GM23338 (cell line): ENCODE results near the gene CDH4. TPM values are rescaled to one million over a fixed set of nuclear protein-coding genes. Genes with fewer than 3 reads are reported as not detected.

Source experiments
- ATAC-seq: fragments of 200-7000 bp; cut with Tn5 transposase; 3 replicates; pipeline ENCODE4 v1.9.1; 2020
- DNase-seq: peaks from one replicate; pipeline ENCODE4 v3.0.0-alpha.2; 2015; ENCODE audit warnings: low spot score
- H2AFZ ChIP-seq: fragments of 200-600 bp; sonication (generic); 2 replicates; pipeline ENCODE4 v1.8.0; 2016; ENCODE audit warnings: antibody characterized with exemption, mild to moderate bottlenecking, moderate library complexity
- H3F3A ChIP-seq: fragments of 200-600 bp; sonication (generic); replicated peaks from 2 replicates; pipeline ENCODE4 v1.8.0; 2017; ENCODE audit warnings: antibody characterized with exemption, mixed run types, low read depth
- H3K27ac ChIP-seq: fragments of 200-600 bp; sonication (generic); 2 replicates; pipeline ENCODE4 v1.6.1; 2016; ENCODE audit warnings: low read depth
- H3K27me3 ChIP-seq: fragments of 200-600 bp; sonication (generic); 2 replicates; pipeline ENCODE4 v1.8.0; 2016; ENCODE audit warnings: mild to moderate bottlenecking, mixed run types, moderate library complexity; ENCODE audit not compliant: insufficient read depth
- H3K36me3 ChIP-seq: fragments of 200-600 bp; sonication (generic); 2 replicates; pipeline ENCODE4 v1.8.0; 2016; ENCODE audit warnings: mild to moderate bottlenecking; ENCODE audit not compliant: insufficient read depth
- H3K4me1 ChIP-seq: fragments of 200-600 bp; sonication (generic); 2 replicates; pipeline ENCODE4 v1.8.0; 2016; ENCODE audit warnings: mild to moderate bottlenecking, moderate library complexity; ENCODE audit not compliant: insufficient read depth
- H3K4me2 ChIP-seq: fragments of 200-600 bp; sonication (generic); 2 replicates; pipeline ENCODE4 v1.7.1; 2017; ENCODE audit warnings: mixed run types
- H3K4me3 ChIP-seq: fragments of 200-600 bp; sonication (generic); 2 replicates; pipeline ENCODE4 v1.6.1; 2016; ENCODE audit warnings: mixed run types
- H3K79me2 ChIP-seq: fragments of 200-600 bp; sonication (generic); replicated peaks from 2 replicates; pipeline ENCODE4 v1.8.0; 2017; ENCODE audit warnings: mild to moderate bottlenecking; ENCODE audit not compliant: insufficient read depth
- H3K9me2 ChIP-seq: fragments of 200-600 bp; sonication (generic); 2 replicates; pipeline ENCODE4 v1.8.0; 2017; ENCODE audit not compliant: insufficient read depth
- H4K20me1 ChIP-seq: fragments of 200-600 bp; sonication (generic); replicated peaks from 2 replicates; pipeline ENCODE4 v1.8.0; 2017; ENCODE audit warnings: mild to moderate bottlenecking; ENCODE audit not compliant: insufficient read depth
- H3K27ac Mint-ChIP-seq: 2 replicates; pipeline ENCODE4 v1.8.0; 2020; ENCODE audit warnings: inconsistent platforms, mild to moderate bottlenecking, moderate library complexity, mixed read lengths
- H3K27me3 Mint-ChIP-seq: 3 replicates; pipeline ENCODE4 v1.8.0; 2022; ENCODE audit warnings: low read depth, mild to moderate bottlenecking, moderate library complexity, mixed read lengths, inconsistent platforms; ENCODE audit not compliant: insufficient read depth, poor library complexity
- H3K36me3 Mint-ChIP-seq: 3 replicates; pipeline ENCODE4 v1.8.0; 2021; ENCODE audit warnings: low read depth, mild to moderate bottlenecking, inconsistent platforms, moderate library complexity, mixed read lengths
- H3K4me1 Mint-ChIP-seq: 3 replicates; pipeline ENCODE4 v1.8.0; 2020; ENCODE audit warnings: mild to moderate bottlenecking, inconsistent platforms, mixed read lengths
- H3K4me3 Mint-ChIP-seq: 3 replicates; pipeline ENCODE4 v1.8.0; 2021; ENCODE audit warnings: moderate library complexity, mild to moderate bottlenecking, inconsistent platforms, mixed read lengths
- H3K9me3 Mint-ChIP-seq: 3 replicates; pipeline ENCODE4 v1.8.0; 2020; ENCODE audit warnings: moderate library complexity, mild to moderate bottlenecking, inconsistent platforms, mixed read lengths
- EZH2 ChIP-seq: fragments of 200-600 bp; sonication (generic); IDR thresholded peaks from one replicate; pipeline ENCODE4 v1.8.0; 2017; ENCODE audit warnings: antibody characterized with exemption, mild to moderate bottlenecking, low read depth; ENCODE audit not compliant: unreplicated experiment
- EZH2phosphoT487 ChIP-seq: fragments of 200-600 bp; sonication (generic); IDR thresholded peaks from one replicate; pipeline ENCODE4 v1.8.1; 2018; ENCODE audit warnings: antibody characterized with exemption; ENCODE audit not compliant: unreplicated experiment
- JUNB ChIP-seq: IDR thresholded peaks from one replicate; pipeline ENCODE4 v1.6.1; 2016; ENCODE audit warnings: antibody characterized with exemption; ENCODE audit not compliant: unreplicated experiment
- NANOG ChIP-seq: IDR thresholded peaks from 2 replicates; pipeline ENCODE4 v1.6.1; 2016; ENCODE audit warnings: antibody characterized with exemption, borderline replicate concordance
- STAT1 ChIP-seq: IDR thresholded peaks from one replicate; pipeline ENCODE4 v1.6.1; 2016; ENCODE audit warnings: antibody characterized with exemption; ENCODE audit not compliant: unreplicated experiment
- ZNF114 ChIP-seq: fragments of 250-450 bp; sonication (Bioruptor Pico); IDR thresholded peaks from 2 replicates; pipeline ENCODE4 v1.5.0; 2020; ENCODE audit warnings: mild to moderate bottlenecking, moderate library complexity
- ZNF331 ChIP-seq: fragments of 250-450 bp; sonication (Bioruptor Pico); IDR thresholded peaks from 2 replicates; pipeline ENCODE4 v1.5.0; 2020; ENCODE audit warnings: low read depth, mild to moderate bottlenecking, moderate library complexity
- polyA plus RNA-seq: library from polyadenylated mRNA; unstranded; fragments of >200 nt; fragmentation: Nextera tagmentation; extraction: Ambion mirVana; gene quantifications from 2 replicates; pipeline ENCODE4 v1.2.1, GENCODE V29; 2016
- total RNA-seq: library from RNA; depleted of rRNA; stranded (reverse); fragments of >200 nt; shearing (Covaris generic); gene quantifications from 2 replicates; pipeline ENCODE4 v1.2.3, GENCODE V29; 2014
- TF ChIP-seq, protein P1 (sequence below): fragments of 250-450 bp; sonication (Bioruptor Pico); IDR thresholded peaks from 2 replicates; pipeline ENCODE4 v1.5.0; 2020; ENCODE audit warnings: mild to moderate bottlenecking, moderate library complexity
- TF ChIP-seq, protein P2 (sequence below): IDR thresholded peaks from one replicate; pipeline ENCODE4 v1.6.1; 2018; ENCODE audit warnings: antibody characterized with exemption; ENCODE audit not compliant: unreplicated experiment
- TF ChIP-seq, protein P3 (sequence below), 2 experiments: fragments of 200-600 bp in 1 of 2; sonication (generic) in 1 of 2; conservative IDR thresholded peaks; 2 replicates each; pipeline versions ENCODE4 v1.5.1 to v1.6.1; 2016 to 2017; ENCODE audit warnings: antibody characterized with exemption in 2 of 2, low read depth in 2 of 2, mild to moderate bottlenecking in 2 of 2, moderate library complexity in 1 of 2

The CDH4 gene
- total and polyA plus RNA-seq, 2 experiments from 2014 or later = 1.2 to 4.2 TPM

DNA sequence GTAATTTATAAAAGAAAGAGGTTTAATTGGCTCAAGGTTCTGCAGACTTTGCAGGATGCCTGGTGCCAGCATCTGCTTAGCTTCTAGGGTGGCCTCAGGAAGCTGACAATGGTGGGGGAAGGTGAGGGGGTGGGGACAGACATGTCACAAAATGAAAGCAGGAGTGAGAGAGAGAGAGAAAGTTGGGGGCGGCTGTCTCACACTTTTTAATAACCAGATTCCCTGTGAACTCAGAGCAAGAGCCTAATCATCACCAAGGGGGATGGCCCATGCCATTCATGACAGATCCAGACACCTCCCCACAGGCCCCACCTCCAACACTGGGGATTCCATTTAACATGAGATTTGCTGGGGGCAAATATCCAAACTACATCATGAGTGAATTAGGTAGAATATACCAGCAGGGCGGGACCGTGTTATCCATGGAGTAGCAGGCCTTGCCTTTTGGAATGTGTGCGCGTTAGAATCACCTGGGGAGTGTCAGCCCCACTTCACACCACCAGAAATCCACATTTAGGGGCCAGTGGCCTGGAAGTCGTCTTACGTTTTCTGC, 258.8 kb downstream of the CDH4 start:
- H3K4me1 Mint-ChIP-seq = peaks cover 55% of the 10 kb centered on the region
- no peaks in the 10 kb centered on the region for H3F3A ChIP-seq
- no peaks in the 10 kb centered on the region for H3K36me3 ChIP-seq

DNA sequence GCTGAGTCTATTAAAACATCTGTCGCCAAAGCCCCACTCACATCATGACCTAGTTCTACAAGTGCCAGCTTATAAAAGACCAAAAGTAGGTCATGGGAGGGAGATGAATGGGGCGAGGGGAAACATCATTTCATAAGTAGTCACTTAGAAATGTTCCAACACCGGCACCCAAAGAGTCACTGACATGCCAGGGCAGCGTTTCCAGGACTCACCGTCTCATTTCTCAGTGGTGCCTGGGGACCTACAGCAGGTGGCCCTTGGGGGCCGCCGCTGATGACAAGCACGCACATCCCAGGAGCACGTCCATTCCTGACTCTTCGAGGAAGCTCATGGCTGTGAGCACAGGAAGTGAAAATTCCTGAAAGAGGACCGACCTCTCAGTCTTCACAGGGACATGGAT, 260.4 kb downstream of the CDH4 start:
- Mint-ChIP-seq H3K4me1 (peaks cover 50% of the 10 kb centered on the region), H3K4me3 (no peak overlapping the region), H3K27ac (no peak overlapping the region), H3K36me3 (no peaks in the 10 kb centered on the region), H3K27me3 (peaks cover 14% of the 10 kb centered on the region), H3K9me3 (no peaks in the 10 kb centered on the region)
- H4K20me1 ChIP-seq = no peaks in the 10 kb centered on the region
- H3K36me3 ChIP-seq = no peaks in the 10 kb centered on the region
- no peak overlapping the region for H2AFZ ChIP-seq
- H3K79me2 ChIP-seq = no peaks in the 10 kb centered on the region
- ATAC-seq (no peak), DNase-seq (no peak)
- no peak overlapping the region for H3K4me2 ChIP-seq
- H3K27ac ChIP-seq = no peak overlapping the region
- H3F3A ChIP-seq = no peaks in the 10 kb centered on the region
- no peaks in the 10 kb centered on the region for H3K9me2 ChIP-seq
- peaks cover 15% of the 10 kb centered on the region for H3K4me1 ChIP-seq
- no peak overlapping the region for H3K4me3 ChIP-seq
- H3K27me3 ChIP-seq = no peaks in the 10 kb centered on the region
- TF ChIP-seq NANOG (no peak), ZNF331 (CRISPR knock-in tag) (no peak), EZH2 (no peak), JUNB (no peak), ZNF114 (CRISPR knock-in tag) (no peak), STAT1 (no peak), EZH2phosphoT487 (no peak)
- TF ChIP-seq, protein P1, sequence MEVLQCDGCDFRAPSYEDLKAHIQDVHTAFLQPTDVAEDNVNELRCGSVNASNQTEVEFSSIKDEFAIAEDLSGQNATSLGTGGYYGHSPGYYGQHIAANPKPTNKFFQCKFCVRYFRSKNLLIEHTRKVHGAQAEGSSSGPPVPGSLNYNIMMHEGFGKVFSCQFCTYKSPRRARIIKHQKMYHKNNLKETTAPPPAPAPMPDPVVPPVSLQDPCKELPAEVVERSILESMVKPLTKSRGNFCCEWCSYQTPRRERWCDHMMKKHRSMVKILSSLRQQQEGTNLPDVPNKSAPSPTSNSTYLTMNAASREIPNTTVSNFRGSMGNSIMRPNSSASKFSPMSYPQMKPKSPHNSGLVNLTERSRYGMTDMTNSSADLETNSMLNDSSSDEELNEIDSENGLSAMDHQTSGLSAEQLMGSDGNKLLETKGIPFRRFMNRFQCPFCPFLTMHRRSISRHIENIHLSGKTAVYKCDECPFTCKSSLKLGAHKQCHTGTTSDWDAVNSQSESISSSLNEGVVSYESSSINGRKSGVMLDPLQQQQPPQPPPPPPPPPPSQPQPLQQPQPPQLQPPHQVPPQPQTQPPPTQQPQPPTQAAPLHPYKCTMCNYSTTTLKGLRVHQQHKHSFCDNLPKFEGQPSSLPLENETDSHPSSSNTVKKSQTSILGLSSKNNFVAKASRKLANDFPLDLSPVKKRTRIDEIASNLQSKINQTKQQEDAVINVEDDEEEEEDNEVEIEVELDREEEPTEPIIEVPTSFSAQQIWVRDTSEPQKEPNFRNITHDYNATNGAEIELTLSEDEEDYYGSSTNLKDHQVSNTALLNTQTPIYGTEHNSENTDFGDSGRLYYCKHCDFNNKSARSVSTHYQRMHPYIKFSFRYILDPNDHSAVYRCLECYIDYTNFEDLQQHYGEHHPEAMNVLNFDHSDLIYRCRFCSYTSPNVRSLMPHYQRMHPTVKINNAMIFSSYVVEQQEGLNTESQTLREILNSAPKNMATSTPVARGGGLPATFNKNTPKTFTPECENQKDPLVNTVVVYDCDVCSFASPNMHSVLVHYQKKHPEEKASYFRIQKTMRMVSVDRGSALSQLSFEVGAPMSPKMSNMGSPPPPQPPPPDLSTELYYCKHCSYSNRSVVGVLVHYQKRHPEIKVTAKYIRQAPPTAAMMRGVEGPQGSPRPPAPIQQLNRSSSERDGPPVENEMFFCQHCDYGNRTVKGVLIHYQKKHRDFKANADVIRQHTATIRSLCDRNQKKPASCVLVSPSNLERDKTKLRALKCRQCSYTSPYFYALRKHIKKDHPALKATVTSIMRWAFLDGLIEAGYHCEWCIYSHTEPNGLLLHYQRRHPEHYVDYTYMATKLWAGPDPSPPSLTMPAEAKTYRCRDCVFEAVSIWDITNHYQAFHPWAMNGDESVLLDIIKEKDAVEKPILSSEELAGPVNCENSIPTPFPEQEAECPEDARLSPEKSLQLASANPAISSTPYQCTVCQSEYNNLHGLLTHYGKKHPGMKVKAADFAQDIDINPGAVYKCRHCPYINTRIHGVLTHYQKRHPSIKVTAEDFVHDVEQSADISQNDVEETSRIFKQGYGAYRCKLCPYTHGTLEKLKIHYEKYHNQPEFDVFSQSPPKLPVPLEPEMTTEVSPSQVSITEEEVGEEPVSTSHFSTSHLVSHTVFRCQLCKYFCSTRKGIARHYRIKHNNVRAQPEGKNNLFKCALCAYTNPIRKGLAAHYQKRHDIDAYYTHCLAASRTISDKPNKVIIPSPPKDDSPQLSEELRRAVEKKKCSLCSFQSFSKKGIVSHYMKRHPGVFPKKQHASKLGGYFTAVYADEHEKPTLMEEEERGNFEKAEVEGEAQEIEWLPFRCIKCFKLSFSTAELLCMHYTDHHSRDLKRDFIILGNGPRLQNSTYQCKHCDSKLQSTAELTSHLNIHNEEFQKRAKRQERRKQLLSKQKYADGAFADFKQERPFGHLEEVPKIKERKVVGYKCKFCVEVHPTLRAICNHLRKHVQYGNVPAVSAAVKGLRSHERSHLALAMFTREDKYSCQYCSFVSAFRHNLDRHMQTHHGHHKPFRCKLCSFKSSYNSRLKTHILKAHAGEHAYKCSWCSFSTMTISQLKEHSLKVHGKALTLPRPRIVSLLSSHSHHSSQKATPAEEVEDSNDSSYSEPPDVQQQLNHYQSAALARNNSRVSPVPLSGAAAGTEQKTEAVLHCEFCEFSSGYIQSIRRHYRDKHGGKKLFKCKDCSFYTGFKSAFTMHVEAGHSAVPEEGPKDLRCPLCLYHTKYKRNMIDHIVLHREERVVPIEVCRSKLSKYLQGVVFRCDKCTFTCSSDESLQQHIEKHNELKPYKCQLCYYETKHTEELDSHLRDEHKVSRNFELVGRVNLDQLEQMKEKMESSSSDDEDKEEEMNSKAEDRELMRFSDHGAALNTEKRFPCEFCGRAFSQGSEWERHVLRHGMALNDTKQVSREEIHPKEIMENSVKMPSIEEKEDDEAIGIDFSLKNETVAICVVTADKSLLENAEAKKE (CRISPR knock-in tag) = no peak
- TF ChIP-seq, protein P2, sequence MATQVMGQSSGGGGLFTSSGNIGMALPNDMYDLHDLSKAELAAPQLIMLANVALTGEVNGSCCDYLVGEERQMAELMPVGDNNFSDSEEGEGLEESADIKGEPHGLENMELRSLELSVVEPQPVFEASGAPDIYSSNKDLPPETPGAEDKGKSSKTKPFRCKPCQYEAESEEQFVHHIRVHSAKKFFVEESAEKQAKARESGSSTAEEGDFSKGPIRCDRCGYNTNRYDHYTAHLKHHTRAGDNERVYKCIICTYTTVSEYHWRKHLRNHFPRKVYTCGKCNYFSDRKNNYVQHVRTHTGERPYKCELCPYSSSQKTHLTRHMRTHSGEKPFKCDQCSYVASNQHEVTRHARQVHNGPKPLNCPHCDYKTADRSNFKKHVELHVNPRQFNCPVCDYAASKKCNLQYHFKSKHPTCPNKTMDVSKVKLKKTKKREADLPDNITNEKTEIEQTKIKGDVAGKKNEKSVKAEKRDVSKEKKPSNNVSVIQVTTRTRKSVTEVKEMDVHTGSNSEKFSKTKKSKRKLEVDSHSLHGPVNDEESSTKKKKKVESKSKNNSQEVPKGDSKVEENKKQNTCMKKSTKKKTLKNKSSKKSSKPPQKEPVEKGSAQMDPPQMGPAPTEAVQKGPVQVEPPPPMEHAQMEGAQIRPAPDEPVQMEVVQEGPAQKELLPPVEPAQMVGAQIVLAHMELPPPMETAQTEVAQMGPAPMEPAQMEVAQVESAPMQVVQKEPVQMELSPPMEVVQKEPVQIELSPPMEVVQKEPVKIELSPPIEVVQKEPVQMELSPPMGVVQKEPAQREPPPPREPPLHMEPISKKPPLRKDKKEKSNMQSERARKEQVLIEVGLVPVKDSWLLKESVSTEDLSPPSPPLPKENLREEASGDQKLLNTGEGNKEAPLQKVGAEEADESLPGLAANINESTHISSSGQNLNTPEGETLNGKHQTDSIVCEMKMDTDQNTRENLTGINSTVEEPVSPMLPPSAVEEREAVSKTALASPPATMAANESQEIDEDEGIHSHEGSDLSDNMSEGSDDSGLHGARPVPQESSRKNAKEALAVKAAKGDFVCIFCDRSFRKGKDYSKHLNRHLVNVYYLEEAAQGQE = no peak
- TF ChIP-seq, protein P3, sequence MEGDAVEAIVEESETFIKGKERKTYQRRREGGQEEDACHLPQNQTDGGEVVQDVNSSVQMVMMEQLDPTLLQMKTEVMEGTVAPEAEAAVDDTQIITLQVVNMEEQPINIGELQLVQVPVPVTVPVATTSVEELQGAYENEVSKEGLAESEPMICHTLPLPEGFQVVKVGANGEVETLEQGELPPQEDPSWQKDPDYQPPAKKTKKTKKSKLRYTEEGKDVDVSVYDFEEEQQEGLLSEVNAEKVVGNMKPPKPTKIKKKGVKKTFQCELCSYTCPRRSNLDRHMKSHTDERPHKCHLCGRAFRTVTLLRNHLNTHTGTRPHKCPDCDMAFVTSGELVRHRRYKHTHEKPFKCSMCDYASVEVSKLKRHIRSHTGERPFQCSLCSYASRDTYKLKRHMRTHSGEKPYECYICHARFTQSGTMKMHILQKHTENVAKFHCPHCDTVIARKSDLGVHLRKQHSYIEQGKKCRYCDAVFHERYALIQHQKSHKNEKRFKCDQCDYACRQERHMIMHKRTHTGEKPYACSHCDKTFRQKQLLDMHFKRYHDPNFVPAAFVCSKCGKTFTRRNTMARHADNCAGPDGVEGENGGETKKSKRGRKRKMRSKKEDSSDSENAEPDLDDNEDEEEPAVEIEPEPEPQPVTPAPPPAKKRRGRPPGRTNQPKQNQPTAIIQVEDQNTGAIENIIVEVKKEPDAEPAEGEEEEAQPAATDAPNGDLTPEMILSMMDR (conservative IDR thresholded peaks at IDR 0.05; ENCODE audit: low read depth in 2 of 2) = no peak

More for the DNA sequence above, 258.8 kb downstream of the CDH4 start:
- no peaks in the 10 kb centered on the region for H3K9me3 Mint-ChIP-seq
- Histone ChIP-seq H3K27ac (no peak overlapping the region), H3K27me3 (0 out of 2 replicates have a peak, but pooled peaks cover under 1% of the 10 kb centered on the region), H4K20me1 (no peaks in the 10 kb centered on the region), H3K4me2 (no peak overlapping the region), H3K4me3 (no peak overlapping the region), H3K79me2 (no peaks in the 10 kb centered on the region), H2AFZ (no peak overlapping the region), H3K4me1 (peaks cover 15% of the 10 kb centered on the region), H3K9me2 (no peaks in the 10 kb centered on the region)
- peaks cover 12% of the 10 kb centered on the region for H3K27me3 Mint-ChIP-seq
- DNase-seq (no peak), ATAC-seq (no peak)
- H3K4me3 Mint-ChIP-seq = no peak overlapping the region
- TF ChIP-seq NANOG (no peak), EZH2phosphoT487 (no peak), JUNB (no peak)
- no peak overlapping the region for H3K27ac Mint-ChIP-seq
- no peaks in the 10 kb centered on the region for H3K36me3 Mint-ChIP-seq
